GM12801 (cell line): ENCODE data around the gene SLC25A38.

Experiments
- TF ChIP-seq, protein P1 (sequence below): IDR thresholded peaks from one replicate; pipeline ENCODE4 v1.5.1; 2011; ENCODE audit warnings: control low read depth; ENCODE audit not compliant: insufficient read length; ENCODE audit errors: extremely low read depth

SLC25A38 gene

DNA sequence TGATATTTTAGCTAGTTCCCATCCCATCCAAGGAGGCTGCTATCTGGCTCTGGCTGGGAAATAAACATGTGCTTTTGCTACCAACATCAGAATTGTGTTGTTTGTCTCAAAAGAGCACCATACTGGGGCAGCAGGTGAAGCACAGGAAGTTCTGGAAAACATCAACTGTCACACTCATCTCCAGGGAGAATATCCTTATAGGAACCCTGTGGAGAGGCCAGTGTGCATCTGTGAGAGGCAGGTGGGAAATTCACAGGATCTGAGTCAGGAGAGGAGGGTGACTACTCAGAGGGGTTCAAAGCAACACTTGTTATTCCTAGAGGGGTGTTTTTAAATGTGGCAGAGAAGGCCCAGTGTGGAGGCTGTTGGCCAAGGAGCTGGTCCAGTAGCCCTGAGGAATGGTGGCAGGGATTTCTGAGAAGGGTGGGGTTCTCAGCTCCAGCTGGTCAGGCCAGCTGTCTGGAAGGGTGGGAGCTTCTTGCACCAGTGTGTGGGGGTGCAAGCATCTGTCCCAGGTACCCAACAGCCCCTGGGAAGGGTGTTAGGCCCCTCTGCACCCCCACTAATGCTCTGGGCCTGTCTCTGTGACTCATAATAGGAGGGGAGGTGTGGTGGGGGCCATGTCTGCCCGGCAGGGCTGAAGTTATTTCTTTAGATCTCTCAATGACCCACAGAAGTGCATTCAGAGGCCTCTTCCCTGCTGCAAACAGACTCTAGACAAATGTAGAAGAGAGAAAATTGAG lies 52.0 kb downstream of the SLC25A38 start:
- TF ChIP-seq, protein P1, sequence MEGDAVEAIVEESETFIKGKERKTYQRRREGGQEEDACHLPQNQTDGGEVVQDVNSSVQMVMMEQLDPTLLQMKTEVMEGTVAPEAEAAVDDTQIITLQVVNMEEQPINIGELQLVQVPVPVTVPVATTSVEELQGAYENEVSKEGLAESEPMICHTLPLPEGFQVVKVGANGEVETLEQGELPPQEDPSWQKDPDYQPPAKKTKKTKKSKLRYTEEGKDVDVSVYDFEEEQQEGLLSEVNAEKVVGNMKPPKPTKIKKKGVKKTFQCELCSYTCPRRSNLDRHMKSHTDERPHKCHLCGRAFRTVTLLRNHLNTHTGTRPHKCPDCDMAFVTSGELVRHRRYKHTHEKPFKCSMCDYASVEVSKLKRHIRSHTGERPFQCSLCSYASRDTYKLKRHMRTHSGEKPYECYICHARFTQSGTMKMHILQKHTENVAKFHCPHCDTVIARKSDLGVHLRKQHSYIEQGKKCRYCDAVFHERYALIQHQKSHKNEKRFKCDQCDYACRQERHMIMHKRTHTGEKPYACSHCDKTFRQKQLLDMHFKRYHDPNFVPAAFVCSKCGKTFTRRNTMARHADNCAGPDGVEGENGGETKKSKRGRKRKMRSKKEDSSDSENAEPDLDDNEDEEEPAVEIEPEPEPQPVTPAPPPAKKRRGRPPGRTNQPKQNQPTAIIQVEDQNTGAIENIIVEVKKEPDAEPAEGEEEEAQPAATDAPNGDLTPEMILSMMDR: no peak

DNA sequence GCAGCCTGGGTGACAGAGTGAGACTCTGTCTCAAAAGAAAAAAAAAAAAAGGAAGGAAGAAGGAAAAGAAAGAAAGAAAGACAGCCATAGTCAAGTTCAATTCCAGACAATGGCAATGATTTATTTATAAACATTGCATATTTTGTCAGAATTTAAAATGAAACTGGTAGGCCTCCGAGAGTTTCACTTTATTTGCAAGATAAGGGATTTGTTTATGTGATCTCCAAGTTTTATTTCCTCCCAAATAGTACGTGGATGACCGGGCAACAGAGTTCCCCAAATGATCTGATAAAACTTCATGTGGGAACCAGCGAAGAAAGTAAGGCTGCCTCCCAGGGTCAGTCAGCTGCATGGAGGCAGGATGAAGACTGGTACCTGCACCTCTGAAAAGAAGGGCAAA lies 55.7 kb downstream of the SLC25A38 start:
- TF ChIP-seq, protein P1: no peak

DNA sequence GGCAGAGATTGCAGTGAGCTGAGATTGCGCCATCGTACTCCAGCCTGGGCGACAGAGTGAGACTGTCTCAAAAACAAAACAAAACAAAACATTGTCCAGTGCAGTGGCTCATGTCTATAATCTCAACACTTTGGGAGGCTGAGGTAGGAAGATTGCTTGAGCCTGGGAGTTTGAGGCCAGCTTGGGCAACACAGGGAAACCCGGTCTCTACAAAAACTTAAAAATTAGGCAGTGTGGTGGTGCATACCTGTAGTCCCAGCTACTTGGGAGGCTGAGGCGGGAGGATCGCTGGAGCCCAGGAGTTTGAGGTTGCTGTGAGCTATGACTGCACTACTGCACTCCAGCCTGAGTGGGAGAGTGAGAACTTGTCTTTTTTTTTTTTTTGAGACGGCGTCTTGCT lies 57.1 kb downstream of the SLC25A38 start:
- TF ChIP-seq, protein P1: no peak

DNA sequence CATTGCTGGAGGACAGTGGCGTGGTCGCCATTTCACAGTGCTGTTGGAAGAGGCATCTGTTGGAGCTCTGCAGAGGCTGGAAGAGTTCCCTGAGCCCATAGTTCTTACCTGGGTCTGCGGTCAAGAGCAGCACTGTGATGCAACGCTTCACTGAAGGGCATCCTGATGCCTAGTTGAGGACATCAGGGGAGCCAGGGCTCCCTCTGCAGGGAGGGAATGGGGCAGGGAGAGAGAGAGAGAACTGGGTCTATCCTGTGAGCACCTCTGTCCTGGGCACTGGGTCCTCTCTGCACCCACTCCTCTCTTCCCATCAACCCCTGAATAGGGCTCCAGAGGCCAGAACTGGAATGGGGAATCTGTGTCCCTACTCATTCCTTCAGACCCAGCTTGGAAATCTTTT lies 60.4 kb downstream of the SLC25A38 start:
- TF ChIP-seq, protein P1: no peak

DNA sequence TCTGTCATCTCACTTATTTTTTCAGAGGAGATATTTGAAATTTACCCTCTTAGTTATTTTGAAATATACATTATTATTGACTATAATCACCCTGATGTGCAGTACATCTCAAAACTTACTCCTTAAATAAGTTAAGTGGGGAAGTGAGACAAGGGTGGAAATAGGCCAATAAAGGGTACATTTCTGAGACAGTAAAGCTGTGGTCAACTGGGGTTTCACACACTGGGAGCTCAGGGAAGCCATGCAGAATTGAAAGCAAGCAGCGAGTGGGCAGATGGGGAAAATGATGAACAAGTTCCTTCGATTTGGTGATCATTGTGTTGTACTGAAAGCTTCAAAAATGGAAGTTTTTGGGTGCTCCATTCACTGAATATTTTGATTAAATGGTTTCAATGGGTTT lies 62.8 kb downstream of the SLC25A38 start:
- TF ChIP-seq, protein P1: no peak

DNA sequence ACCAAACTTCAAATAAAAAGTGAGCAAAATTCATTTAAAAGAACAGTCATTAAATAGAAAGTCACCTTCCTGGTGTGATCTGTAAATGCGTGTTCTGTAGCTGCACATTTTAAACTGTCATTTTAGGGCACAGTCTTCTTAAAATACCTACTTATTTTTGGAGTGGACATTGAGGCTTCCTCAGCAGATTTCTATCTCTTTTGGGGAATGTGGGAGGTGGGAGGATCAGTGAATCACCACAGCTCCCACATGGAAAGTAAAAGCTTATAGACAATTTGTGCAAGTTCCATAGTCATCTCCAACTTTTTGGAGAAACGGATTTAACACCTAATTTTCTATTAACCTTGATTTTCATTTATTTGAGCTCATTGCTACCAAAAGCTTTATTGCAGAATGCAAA lies 63.3 kb downstream of the SLC25A38 start:
- TF ChIP-seq, protein P1: no peak
